ENCODE measurements around the gene EID3.

DNA sequence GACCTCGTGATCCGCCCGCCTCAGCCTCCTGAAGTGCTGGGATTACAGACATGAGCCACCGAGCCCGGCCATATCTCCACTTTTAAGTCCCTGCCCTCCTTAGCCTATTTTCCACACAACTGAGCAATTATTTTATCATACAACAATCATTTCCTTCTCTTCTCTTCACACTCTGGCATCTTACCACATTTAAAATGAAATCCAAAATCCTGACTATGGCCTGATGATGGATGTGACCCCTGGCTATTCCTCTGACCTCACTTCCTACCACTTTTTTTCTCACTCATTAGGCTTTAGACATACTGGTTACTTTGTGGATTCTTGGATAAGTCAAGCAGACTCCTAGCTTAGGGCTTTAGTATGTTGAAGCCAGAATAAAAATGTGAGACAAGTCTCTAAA lies 21.9 kb upstream of the EID3 start:
- TF ChIP-seq SP1 (IDR thresholded peaks at IDR 0.05) = no peak
- TF ChIP-seq BHLHE40 (IDR thresholded peaks at IDR 0.05; ENCODE audit: borderline replicate concordance) = no peak
- TF ChIP-seq ARNT (IDR thresholded peaks at IDR 0.05) = no peak
- no peak for TF ChIP-seq ELF4 (IDR thresholded peaks at IDR 0.05)
- TF ChIP-seq, protein P1, sequence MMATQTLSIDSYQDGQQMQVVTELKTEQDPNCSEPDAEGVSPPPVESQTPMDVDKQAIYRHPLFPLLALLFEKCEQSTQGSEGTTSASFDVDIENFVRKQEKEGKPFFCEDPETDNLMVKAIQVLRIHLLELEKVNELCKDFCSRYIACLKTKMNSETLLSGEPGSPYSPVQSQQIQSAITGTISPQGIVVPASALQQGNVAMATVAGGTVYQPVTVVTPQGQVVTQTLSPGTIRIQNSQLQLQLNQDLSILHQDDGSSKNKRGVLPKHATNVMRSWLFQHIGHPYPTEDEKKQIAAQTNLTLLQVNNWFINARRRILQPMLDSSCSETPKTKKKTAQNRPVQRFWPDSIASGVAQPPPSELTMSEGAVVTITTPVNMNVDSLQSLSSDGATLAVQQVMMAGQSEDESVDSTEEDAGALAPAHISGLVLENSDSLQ (IDR thresholded peaks at IDR 0.05) = no peak
- no peak for TF ChIP-seq FOXM1 (IDR thresholded peaks at IDR 0.05; ENCODE audit: borderline replicate concordance)
- TF ChIP-seq FOXK2 (IDR thresholded peaks at IDR 0.05) = no peak
- TF ChIP-seq TARDBP (IDR thresholded peaks at IDR 0.05) = no peak
- no peak for TF ChIP-seq L3MBTL2 (conservative IDR thresholded peaks at IDR 0.05)
- no peak for TF ChIP-seq NFRKB (IDR thresholded peaks at IDR 0.05)
- TF ChIP-seq CTBP1 (IDR thresholded peaks at IDR 0.05; ENCODE audit: borderline replicate concordance) = no peak
- TF ChIP-seq FOXA1 (IDR thresholded peaks at IDR 0.05) = no peak
- TF ChIP-seq ZNF384 (IDR thresholded peaks at IDR 0.05) = no peak
